HCT116 (cell line): ENCODE data around the gene CHL1. TPM values are rescaled to one million over a fixed set of nuclear protein-coding genes. Genes with fewer than 3 reads are reported as not detected.

Source experiments
- ATAC-seq: fragments of 200-7000 bp; cut with Tn5 transposase; 2 replicates; pipeline ENCODE4 v1.9.1; 2020; ENCODE audit warnings: mild to moderate bottlenecking, moderate library complexity
- BruUV-seq: library from RNA; stranded (reverse); fragments of 400-500 nt; replicated peaks from 2 replicates; lab custom pipeline; 2021; lab: Mats Ljungman, UMichigan
- CTCF ChIA-PET: fragments of 300-600 bp; sonication (Branson Sonifier 250); formaldehyde crosslinking; loops from one replicate; lab custom pipeline; 2021; ENCODE audit warnings: antibody characterized with exemption; lab: Charles Lee
- POLR2A ChIA-PET: fragments of 300-600, 350-600 bp; sonication (Branson Sonifier 250); formaldehyde crosslinking; loops from one replicate; lab custom pipeline; 2021; ENCODE audit warnings: antibody characterized with exemption; lab: Charles Lee
- RAD21 ChIA-PET, 2 experiments: fragments of 300-600 bp; sonication (Branson Sonifier 250); formaldehyde crosslinking; loops; one replicate each; lab custom pipeline; 2023; ENCODE audit warnings: low total read pairs in 2 of 2; ENCODE audit not compliant: uncharacterized antibody in 2 of 2, unreplicated experiment in 2 of 2, low non-redundant PET in 1 of 2; lab: Charles Lee
- DNase-seq: peaks from one replicate; pipeline ENCODE4 v3.0.0-alpha.2; 2010; ENCODE audit warnings: low read depth, low spot score
- H2AFZ ChIP-seq: fragments of 200-600 bp; shearing (Covaris generic), sonication (generic); 2 replicates; pipeline ENCODE4 v1.6.1; 2017; ENCODE audit warnings: low read depth, mixed run types, mixed read lengths, antibody characterized with exemption, low read length; ENCODE audit not compliant: poor library complexity, severe bottlenecking
- H3K27ac ChIP-seq: 2 replicates; pipeline ENCODE4 v1.5.1; 2012; ENCODE audit warnings: low read depth, low read length
- H3K27me3 ChIP-seq: fragments of 200-600 bp; sonication (generic); 2 replicates; pipeline ENCODE4 v1.6.1; 2016; ENCODE audit warnings: mixed run types, low read length, mixed read lengths; ENCODE audit not compliant: insufficient read depth
- H3K36me3 ChIP-seq, 2 experiments: fragments of 200-500 bp in 1 of 2; fragments of 200-600 bp in 1 of 2; sonication (Bioruptor generic) in 1 of 2; sonication (generic) in 1 of 2; 2 replicates each; pipeline versions ENCODE4 v1.5.1 to v1.6.1; 2014 to 2016; ENCODE audit warnings: low read length in 2 of 2, inconsistent platforms in 1 of 2, mixed read lengths in 1 of 2, mixed run types in 1 of 2; ENCODE audit not compliant: insufficient read depth in 2 of 2, control insufficient read depth in 1 of 2
- H3K4me1 ChIP-seq, 2 experiments: fragments of 200-600 bp in 1 of 2; sonication (generic) in 1 of 2; 2 replicates each; pipeline versions ENCODE4 v1.5.1 to v1.6.1; 2012 to 2017; ENCODE audit warnings: low read length in 2 of 2, inconsistent platforms in 1 of 2, mild to moderate bottlenecking in 1 of 2, mixed read lengths in 1 of 2, mixed run types in 1 of 2, moderate library complexity in 1 of 2; ENCODE audit not compliant: insufficient read depth in 2 of 2, control insufficient read depth in 1 of 2
- H3K4me2 ChIP-seq: fragments of 200-600 bp; sonication (generic); 2 replicates; pipeline ENCODE4 v1.6.1; 2017; ENCODE audit warnings: mixed run types, low read length, mixed read lengths
- H3K4me3 ChIP-seq, 2 experiments: fragments of 200-600 bp in 1 of 2; sonication (generic) in 1 of 2; replicated peaks in 1 of 2; 2 replicates each; pipeline ENCODE4 v1.5.1; 2011 to 2016; ENCODE audit warnings: low read length in 2 of 2, control low read depth in 1 of 2, low read depth in 1 of 2, mild to moderate bottlenecking in 1 of 2, mixed read lengths in 1 of 2, mixed run types in 1 of 2
- H3K79me2 ChIP-seq: fragments of 200-600 bp; sonication (generic); 2 replicates; pipeline ENCODE4 v1.6.1; 2017; ENCODE audit warnings: mild to moderate bottlenecking, mixed run types, low read length, moderate library complexity, mixed read lengths; ENCODE audit not compliant: insufficient read depth
- H3K9ac ChIP-seq: fragments of 200-600 bp; sonication (generic); 2 replicates; pipeline ENCODE4 v1.6.1; 2016; ENCODE audit warnings: low read length, mixed read lengths
- H3K9me2 ChIP-seq: fragments of 200-600 bp; sonication (generic), shearing (Covaris generic); 2 replicates; pipeline ENCODE4 v1.6.1; 2017; ENCODE audit warnings: mixed run types, mild to moderate bottlenecking, moderate library complexity; ENCODE audit not compliant: insufficient read depth
- H3K9me3 ChIP-seq, 2 experiments: fragments of 200-500 bp in 1 of 2; fragments of 200-600 bp in 1 of 2; sonication (Bioruptor generic) in 1 of 2; sonication (generic) in 1 of 2; 2 replicates each; pipeline ENCODE4 v1.6.1; 2014 to 2017; ENCODE audit warnings: low read length in 2 of 2, mixed read lengths in 2 of 2, inconsistent platforms in 1 of 2, low read depth in 1 of 2, mild to moderate bottlenecking in 1 of 2, mixed run types in 1 of 2, moderate library complexity in 1 of 2; ENCODE audit not compliant: control insufficient read depth in 1 of 2, insufficient read depth in 1 of 2
- H4K20me1 ChIP-seq: fragments of 200-600 bp; sonication (generic), shearing (Covaris generic); 2 replicates; pipeline ENCODE4 v1.6.1; 2017; ENCODE audit warnings: mixed run types, mild to moderate bottlenecking, moderate library complexity; ENCODE audit not compliant: insufficient read depth
- CBX3 ChIP-seq: IDR thresholded peaks from 2 replicates; pipeline ENCODE4 v1.6.1; 2012; ENCODE audit warnings: low read depth
- CEBPB ChIP-seq: IDR thresholded peaks from 2 replicates; pipeline ENCODE4 v1.6.1; 2012; ENCODE audit warnings: low read depth
- EGR1 ChIP-seq: IDR thresholded peaks from 2 replicates; pipeline ENCODE4 v1.6.1; 2012; ENCODE audit warnings: low read depth
- ELF1 ChIP-seq: IDR thresholded peaks from 2 replicates; pipeline ENCODE4 v1.6.1; 2012; ENCODE audit warnings: low read depth, borderline replicate concordance
- EZH2 ChIP-seq: fragments of 200-600 bp; sonication (generic); IDR thresholded peaks from 2 replicates; pipeline ENCODE4 v1.6.1; 2017; ENCODE audit warnings: antibody characterized with exemption, mixed run types
- EZH2phosphoT487 ChIP-seq: fragments of 200-600 bp; IDR thresholded peaks from 2 replicates; pipeline ENCODE4 v1.6.1; 2018; ENCODE audit warnings: antibody characterized with exemption, borderline replicate concordance
- JUND ChIP-seq: IDR thresholded peaks from 2 replicates; pipeline ENCODE4 v1.6.1; 2012
- POLR2AphosphoS5 ChIP-seq: IDR thresholded peaks from 2 replicates; pipeline ENCODE4 v1.6.1; 2011; ENCODE audit warnings: mild to moderate bottlenecking, low read depth, low read length, moderate library complexity
- REST ChIP-seq: IDR thresholded peaks from 2 replicates; pipeline ENCODE4 v1.6.1; 2012; ENCODE audit warnings: low read depth
- SIN3A ChIP-seq: IDR thresholded peaks from 2 replicates; pipeline ENCODE4 v1.6.1; 2012; ENCODE audit warnings: low read depth
- SP1 ChIP-seq: IDR thresholded peaks from 2 replicates; pipeline ENCODE4 v1.6.1; 2012; ENCODE audit warnings: low read depth
- TCF7L2 ChIP-seq: IDR thresholded peaks from 2 replicates; pipeline ENCODE4 v1.7.0; 2011; ENCODE audit warnings: borderline replicate concordance, inconsistent platforms; ENCODE audit not compliant: insufficient read depth, insufficient read length; ENCODE audit errors: extremely low read depth
- YY1 ChIP-seq: IDR thresholded peaks from 2 replicates; pipeline ENCODE4 v1.6.1; 2011; ENCODE audit warnings: low read length, low read depth, moderate library complexity, mild to moderate bottlenecking; ENCODE audit not compliant: insufficient replicate concordance; ENCODE audit errors: extremely low read depth
- ZBTB33 ChIP-seq: IDR thresholded peaks from 2 replicates; pipeline ENCODE4 v1.6.1; 2011; ENCODE audit warnings: mild to moderate bottlenecking, low read length, moderate library complexity; ENCODE audit not compliant: insufficient replicate concordance; ENCODE audit errors: extremely low read depth
- ZFX ChIP-seq: fragments of 450-650 bp; IDR thresholded peaks from 2 replicates; pipeline ENCODE4 v1.6.1; 2017
- ZNF274 ChIP-seq: fragments of 200-500 bp; sonication (Bioruptor generic); IDR thresholded peaks from 2 replicates; pipeline ENCODE4 v1.6.1; 2014; ENCODE audit warnings: mild to moderate bottlenecking, low read depth, low read length, inconsistent platforms
- intact Hi-C: fragments of 100-400 bp; cut with micrococcal nuclease; formaldehyde crosslinking; loops from 2 replicates; pipeline ENCODE4 v1.10.0; 2022
- total RNA-seq: library from RNA; stranded (reverse); gene quantifications from one replicate; pipeline ENCODE4 v1.2.1, GENCODE V29; 2021; ENCODE audit not compliant: unreplicated experiment

CHL1 gene
- total RNA-seq, 1 experiment from 2014 or later: not detected

- no peaks in the 10 kb centered on the region for H3K9me2 ChIP-seq
- no peak for DNase-seq
- H3K36me3 ChIP-seq: no peaks in the 10 kb centered on the region
- no peaks in the 10 kb centered on the region for H3K79me2 ChIP-seq
- ChIA-PET POLR2A (no interaction called here), RAD21 (no interaction called here), CTCF (no interaction called here)
- H3K4me1 ChIP-seq: no peaks in the 10 kb centered on the region
- no peak for ATAC-seq
- intact Hi-C loops: no loop called here
- no peaks in the 10 kb centered on the region for H3K27me3 ChIP-seq
- no peak overlapping the region for H3K4me2 ChIP-seq
- H3K27ac ChIP-seq: no peak overlapping the region
- no TSS peak for BruUV-seq
- H2AFZ ChIP-seq: no peak overlapping the region
- no peak overlapping the region for H3K9ac ChIP-seq
- no peak overlapping the region for H3K4me3 ChIP-seq
- no peaks in the 10 kb centered on the region for H4K20me1 ChIP-seq
- TF ChIP-seq ELF1 (no peak), EZH2phosphoT487 (no peak), EZH2 (no peak), JUND (no peak), ZNF274 (no peak), REST (no peak), ZFX (no peak), TCF7L2 (no peak), YY1 (no peak), POLR2AphosphoS5 (no peak), CEBPB (no peak), CBX3 (no peak), SP1 (no peak), EGR1 (no peak), ZBTB33 (no peak), SIN3A (no peak)
- H3K9me3 ChIP-seq: peaks cover 20 to 28% of the 10 kb centered on the region in 2 experiments; a peak in 2 of 4 replicates
Measured at GRCh38 chr3:204102-204501, 7.5 kb downstream of the CHL1 start.
